Activated naive CD4-positive, alpha-beta T cell treated with anti-CD3 and anti-CD28 coated beads for 36 hours (primary cell): Measurements from ENCODE around the gene PIK3C2G. TPM values are rescaled to one million over a fixed set of nuclear protein-coding genes. Genes with fewer than 3 reads are reported as not detected.
"Not testable (repeated sequence)": the region's sequence is repeated elsewhere in the genome, so short reads cannot be mapped to it uniquely, and the experiment has no call there.

ENCODE experiments used
- CTCF ChIA-PET: fragments of 350-600 bp; sonication (Branson Sonifier 250); formaldehyde crosslinking; loops from one replicate; lab custom pipeline; 2021; ENCODE audit warnings: antibody characterized with exemption; lab: Charles Lee
- DNase-seq: peaks from one replicate; pipeline ENCODE4 v3.0.0-alpha.2; 2020
- H3K27ac Mint-ChIP-seq: one replicate; pipeline ENCODE4 v1.8.0; 2021; ENCODE audit warnings: mild to moderate bottlenecking, mixed read lengths
- H3K27me3 Mint-ChIP-seq: one replicate; pipeline ENCODE4 v1.8.0; 2021; ENCODE audit warnings: low read depth, mixed read lengths
- H3K36me3 Mint-ChIP-seq: one replicate; pipeline ENCODE4 v1.8.0; 2021; ENCODE audit warnings: low read depth, mixed read lengths
- H3K4me1 Mint-ChIP-seq: one replicate; pipeline ENCODE4 v1.8.0; 2021; ENCODE audit warnings: low read depth, mixed read lengths
- H3K4me3 Mint-ChIP-seq: one replicate; pipeline ENCODE4 v1.8.0; 2021; ENCODE audit warnings: mild to moderate bottlenecking, moderate library complexity, mixed read lengths
- H3K9me3 Mint-ChIP-seq: one replicate; pipeline ENCODE4 v1.8.0; 2021; ENCODE audit warnings: mixed read lengths
- intact Hi-C: fragments of 100-400 bp; cut with micrococcal nuclease; formaldehyde crosslinking; loops from one replicate; pipeline ENCODE4 v1.15.1; 2023
- total RNA-seq, 2 experiments: library from RNA; stranded (reverse); gene quantifications; one replicate each; pipeline ENCODE4 v1.2.3, GENCODE V29; 2021

PIK3C2G gene
- total RNA-seq, 2 experiments from 2014 or later, result not detected

GRCh38 chr12:18496156-18496555 lies 234.8 kb downstream of the PIK3C2G start:
- Mint-ChIP-seq H3K27me3 (no peaks in the 10 kb centered on the region), H3K27ac (no peak overlapping the region), H3K36me3 (no peaks in the 10 kb centered on the region), H3K4me3 (no peak overlapping the region), H3K4me1 (no peaks in the 10 kb centered on the region), H3K9me3 (peaks cover 3% of the 10 kb centered on the region)
- intact Hi-C loops, result no loop called here
- CTCF ChIA-PET, result no interaction called here
- DNase-seq, result no peak

GRCh38 chr12:18500160-18500574 lies 238.8 kb downstream of the PIK3C2G start:
- CTCF ChIA-PET, intact Hi-C loops, DNase-seq, H3K4me3 Mint-ChIP-seq, H3K4me1 Mint-ChIP-seq, H3K27ac Mint-ChIP-seq, H3K36me3 Mint-ChIP-seq, H3K9me3 Mint-ChIP-seq, H3K27me3 Mint-ChIP-seq: not testable (repeated sequence)

DNA sequence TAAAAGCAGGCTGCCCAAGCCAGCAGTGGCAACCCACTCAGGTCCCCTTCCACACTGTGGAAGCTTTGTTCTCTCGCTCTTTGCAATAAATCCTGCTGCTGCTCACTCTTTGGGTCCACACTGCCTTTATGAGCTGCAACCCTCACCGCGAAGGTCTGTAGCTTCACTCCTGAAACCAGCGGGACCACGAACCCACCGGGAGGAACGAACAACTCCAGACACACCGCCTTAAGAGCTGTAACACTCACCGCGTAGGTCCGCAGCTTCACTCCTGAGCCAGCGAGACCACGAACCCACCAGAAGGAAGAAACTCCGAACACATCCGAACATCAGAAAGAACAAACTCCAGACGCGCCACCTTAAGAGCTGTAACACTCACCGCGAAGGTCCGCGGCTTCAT lies 239.4 kb downstream of the PIK3C2G start:
- intact Hi-C loops, H3K4me1 Mint-ChIP-seq: not testable (repeated sequence)

DNA sequence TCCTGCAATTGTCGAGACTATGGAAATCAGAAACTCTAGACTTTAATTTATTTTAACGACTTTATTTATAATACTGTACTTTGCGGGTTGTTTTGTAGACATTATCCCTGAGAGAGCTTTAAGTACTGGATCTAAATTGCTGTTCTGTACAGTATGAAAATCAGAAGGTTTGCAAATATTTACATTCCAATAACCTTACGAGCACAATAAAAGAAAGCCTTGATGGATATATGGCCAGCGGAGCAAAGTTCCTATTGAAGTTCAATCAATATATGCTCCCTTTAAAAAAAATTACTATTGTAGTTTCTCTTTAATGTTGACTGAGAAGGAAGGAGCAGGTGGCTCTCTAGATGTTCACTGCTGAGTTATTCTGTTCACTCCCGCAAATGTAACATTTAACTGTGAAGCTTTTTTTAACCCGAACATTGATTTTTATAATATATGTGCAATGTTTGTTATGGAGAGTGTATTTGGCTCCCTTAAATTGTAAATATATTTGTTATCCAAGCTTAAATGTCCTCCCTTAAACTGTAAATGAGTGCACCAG lies 241.2 kb downstream of the PIK3C2G start:
- no peaks in the 10 kb centered on the region for H3K27me3 Mint-ChIP-seq
- no peak for DNase-seq
- H3K4me3 Mint-ChIP-seq, result no peak overlapping the region
- intact Hi-C loops, result no loop called here
- no peaks in the 10 kb centered on the region for H3K4me1 Mint-ChIP-seq
- H3K9me3 Mint-ChIP-seq, result peaks cover 12% of the 10 kb centered on the region
- no peaks in the 10 kb centered on the region for H3K36me3 Mint-ChIP-seq
- H3K27ac Mint-ChIP-seq, result no peak overlapping the region
- CTCF ChIA-PET, result no interaction called here

More for the DNA sequence above, 239.4 kb downstream of the PIK3C2G start:
- H3K4me3 Mint-ChIP-seq, DNase-seq, H3K9me3 Mint-ChIP-seq, CTCF ChIA-PET, H3K36me3 Mint-ChIP-seq, H3K27me3 Mint-ChIP-seq, H3K27ac Mint-ChIP-seq: not testable (repeated sequence)

DNA sequence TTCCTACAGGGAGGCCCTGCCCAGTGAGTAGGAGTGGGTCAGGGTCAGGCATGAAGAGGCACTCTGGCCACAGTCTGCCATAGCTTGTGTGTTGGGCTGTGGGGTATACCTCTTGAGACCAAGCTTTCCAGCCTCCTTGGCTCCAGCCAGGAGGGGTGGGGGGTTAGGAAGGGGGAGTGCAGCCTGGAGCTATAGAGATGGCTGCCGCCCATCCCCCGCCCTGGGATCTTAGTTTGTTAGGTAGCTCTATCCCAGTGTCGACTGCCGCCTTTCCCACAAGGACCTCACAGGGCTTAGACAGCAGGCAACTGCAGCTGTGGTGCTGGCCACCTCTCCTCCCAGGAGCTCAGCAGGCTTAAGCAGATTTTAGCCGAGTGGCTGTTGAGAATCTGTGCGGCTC lies 260.1 kb downstream of the PIK3C2G start:
- H3K36me3 Mint-ChIP-seq, result peaks cover 1% of the 10 kb centered on the region
- CTCF ChIA-PET, result no interaction called here
- no peaks in the 10 kb centered on the region for H3K27me3 Mint-ChIP-seq
- H3K9me3 Mint-ChIP-seq, result peaks cover 26% of the 10 kb centered on the region
- intact Hi-C loops, result no loop called here
- no peaks in the 10 kb centered on the region for H3K4me1 Mint-ChIP-seq
- H3K4me3 Mint-ChIP-seq, result no peak overlapping the region
- DNase-seq, result no peak
- H3K27ac Mint-ChIP-seq, result no peak overlapping the region

DNA sequence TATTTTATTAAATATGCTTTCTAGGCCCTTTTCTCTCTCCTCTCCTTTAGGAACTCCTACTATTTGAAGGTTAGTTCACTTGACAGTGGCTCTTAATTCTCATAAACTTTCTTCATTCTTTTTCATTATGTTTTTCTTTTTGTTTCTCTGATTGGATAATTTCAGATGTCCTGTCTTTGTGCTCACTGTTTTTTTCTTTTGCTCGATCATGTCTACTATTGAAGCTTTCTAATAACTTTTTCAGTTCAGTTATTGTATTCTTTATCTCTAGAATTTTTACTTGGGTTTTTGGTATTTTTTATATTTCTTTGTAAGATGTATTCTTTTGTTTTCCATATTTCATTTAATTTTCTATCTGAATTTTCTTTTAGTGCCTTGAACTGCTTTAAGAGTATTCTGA lies 261.5 kb downstream of the PIK3C2G start:
- Mint-ChIP-seq H3K27ac (no peak overlapping the region), H3K27me3 (no peaks in the 10 kb centered on the region), H3K4me3 (no peak overlapping the region), H3K36me3 (peaks cover 1% of the 10 kb centered on the region), H3K9me3 (peaks cover 24% of the 10 kb centered on the region), H3K4me1 (no peaks in the 10 kb centered on the region)
- DNase-seq, result no peak
- intact Hi-C loops, result no loop called here
- CTCF ChIA-PET, result no interaction called here

DNA sequence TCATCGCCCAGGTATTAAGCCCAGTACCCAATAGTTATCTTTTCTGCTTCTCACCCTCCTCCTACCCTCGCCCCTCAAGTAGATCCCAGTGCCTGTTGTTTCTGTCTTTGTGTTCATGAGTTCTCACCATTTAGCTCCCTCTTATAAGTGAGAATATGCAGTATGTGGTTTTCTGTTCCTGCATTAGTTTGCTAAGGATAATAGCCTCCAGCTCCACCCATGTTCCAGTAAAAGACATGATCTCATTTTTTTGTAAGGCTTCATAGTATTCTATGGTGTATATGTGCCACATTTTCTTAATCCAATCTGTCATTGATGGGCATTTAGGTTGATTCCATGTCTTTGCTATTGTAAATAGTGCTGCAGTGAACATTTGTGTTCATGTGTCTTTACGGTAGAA lies 281.2 kb downstream of the PIK3C2G start:
- H3K27me3 Mint-ChIP-seq, H3K36me3 Mint-ChIP-seq, H3K27ac Mint-ChIP-seq, DNase-seq, intact Hi-C loops, H3K9me3 Mint-ChIP-seq, CTCF ChIA-PET, H3K4me3 Mint-ChIP-seq, H3K4me1 Mint-ChIP-seq: not testable (repeated sequence)

DNA sequence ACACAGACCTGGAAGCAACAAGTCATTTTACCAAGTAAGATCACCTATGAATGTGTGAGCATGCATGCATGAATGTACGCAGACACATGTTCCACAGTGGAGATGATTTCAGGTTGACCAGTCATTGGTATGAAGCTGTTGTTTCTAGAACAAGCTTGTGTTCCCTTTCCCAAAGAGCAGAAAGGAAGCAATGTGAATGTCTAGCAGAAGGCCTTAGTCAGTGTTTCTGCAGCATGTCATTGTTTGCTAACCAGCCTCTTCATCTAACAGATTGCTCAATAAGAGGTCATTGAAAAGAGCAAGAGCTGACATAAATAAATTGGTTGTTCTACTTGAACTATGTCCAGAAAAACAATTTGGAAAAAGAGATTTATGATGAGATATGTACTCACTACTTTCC lies 285.1 kb downstream of the PIK3C2G start:
- no peak overlapping the region for H3K27ac Mint-ChIP-seq
- intact Hi-C loops, result no loop called here
- no peak for DNase-seq
- CTCF ChIA-PET, result no interaction called here
- H3K4me1 Mint-ChIP-seq, result no peaks in the 10 kb centered on the region
- no peaks in the 10 kb centered on the region for H3K36me3 Mint-ChIP-seq
- no peak overlapping the region for H3K4me3 Mint-ChIP-seq
- no peaks in the 10 kb centered on the region for H3K27me3 Mint-ChIP-seq
- H3K9me3 Mint-ChIP-seq, result peaks cover 7% of the 10 kb centered on the region

GRCh38 chr12:18549598-18549997 lies 288.3 kb downstream of the PIK3C2G start:
- peaks cover 7% of the 10 kb centered on the region for H3K9me3 Mint-ChIP-seq
- intact Hi-C loops, result no loop called here
- CTCF ChIA-PET, result no interaction called here

DNA sequence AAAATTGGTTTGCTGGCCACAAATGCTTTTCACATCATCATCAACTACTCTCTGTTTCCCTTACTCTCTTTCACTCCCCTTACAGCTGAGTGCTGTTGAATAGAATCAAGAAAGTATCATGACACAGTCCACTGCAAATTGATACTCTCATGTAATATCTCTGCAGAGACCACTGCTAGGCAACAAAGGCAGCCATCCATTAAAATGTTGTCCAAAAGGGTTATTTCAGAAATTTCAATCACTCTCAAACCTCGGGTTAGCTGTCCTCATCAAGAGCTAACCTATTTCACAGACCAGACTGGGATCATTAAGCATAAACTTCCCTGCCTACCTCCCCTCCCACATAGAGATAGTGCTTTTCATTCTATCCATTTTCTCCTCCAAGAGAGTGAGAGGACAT lies 289.8 kb downstream of the PIK3C2G start:
- CTCF ChIA-PET, result no interaction called here
- Mint-ChIP-seq H3K4me3 (no peak overlapping the region), H3K36me3 (no peaks in the 10 kb centered on the region), H3K9me3 (peaks cover 7% of the 10 kb centered on the region), H3K27ac (no peak overlapping the region), H3K4me1 (no peaks in the 10 kb centered on the region), H3K27me3 (no peaks in the 10 kb centered on the region)
- DNase-seq, result no peak
- intact Hi-C loops, result no loop called here

More at GRCh38 chr12:18549598-18549997, 288.3 kb downstream of the PIK3C2G start:
- DNase-seq, result no peak
- no peak overlapping the region for H3K27ac Mint-ChIP-seq
- H3K27me3 Mint-ChIP-seq, result no peaks in the 10 kb centered on the region
- H3K4me3 Mint-ChIP-seq, result no peak overlapping the region
- H3K36me3 Mint-ChIP-seq, result no peaks in the 10 kb centered on the region
- H3K4me1 Mint-ChIP-seq, result no peaks in the 10 kb centered on the region

GRCh38 chr12:18551701-18552100 lies 290.4 kb downstream of the PIK3C2G start:
- peaks cover 5% of the 10 kb centered on the region for H3K9me3 Mint-ChIP-seq
- no peak for DNase-seq
- H3K27ac Mint-ChIP-seq, result no peak overlapping the region
- no peaks in the 10 kb centered on the region for H3K36me3 Mint-ChIP-seq
- intact Hi-C loops, result no loop called here
- H3K4me3 Mint-ChIP-seq, result no peak overlapping the region
- no peaks in the 10 kb centered on the region for H3K4me1 Mint-ChIP-seq
- CTCF ChIA-PET, result no interaction called here
- no peaks in the 10 kb centered on the region for H3K27me3 Mint-ChIP-seq

- DNase-seq, result no peak
- Mint-ChIP-seq H3K27ac (no peak overlapping the region), H3K9me3 (peaks cover 5% of the 10 kb centered on the region), H3K27me3 (no peaks in the 10 kb centered on the region), H3K4me1 (no peaks in the 10 kb centered on the region), H3K36me3 (no peaks in the 10 kb centered on the region), H3K4me3 (no peak overlapping the region)
- intact Hi-C loops, result no loop called here
- CTCF ChIA-PET, result no interaction called here
Measured at GRCh38 chr12:18552829-18553228, 291.5 kb downstream of the PIK3C2G start.

DNA sequence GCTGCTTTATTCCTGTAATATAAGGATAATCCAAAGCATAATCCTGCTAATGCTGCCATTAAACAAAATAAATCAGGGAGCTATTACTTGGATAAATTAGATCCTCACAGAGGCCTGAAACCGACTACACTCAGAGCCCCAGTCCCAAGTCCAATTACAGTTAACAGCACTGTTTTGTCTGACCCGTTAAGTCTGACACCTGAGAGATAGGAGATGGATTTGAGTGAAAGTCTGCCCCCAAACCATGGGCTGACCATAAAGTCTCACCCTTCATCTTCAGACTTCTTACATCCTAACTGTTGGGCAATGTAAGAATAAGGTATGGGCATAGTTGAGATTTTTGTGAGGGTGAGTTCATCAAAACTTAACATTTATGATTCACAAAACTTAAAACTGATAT lies 294.8 kb downstream of the PIK3C2G start:
- H3K36me3 Mint-ChIP-seq, result no peaks in the 10 kb centered on the region
- no peaks in the 10 kb centered on the region for H3K4me1 Mint-ChIP-seq
- intact Hi-C loops, result no loop called here

More for the DNA sequence above, 294.8 kb downstream of the PIK3C2G start:
- CTCF ChIA-PET, result no interaction called here
- Mint-ChIP-seq H3K27me3 (no peaks in the 10 kb centered on the region), H3K27ac (no peak overlapping the region), H3K9me3 (peaks cover 3% of the 10 kb centered on the region), H3K4me3 (no peak overlapping the region)
- DNase-seq, result no peak
